H1 (cell line): ENCODE results near the gene RAD50. TPM values are rescaled to one million over a fixed set of nuclear protein-coding genes. Genes with fewer than 3 reads are reported as not detected.

Experiments used
- CTCF ChIA-PET: fragments of 300-600 bp; sonication (Branson Sonifier 250); formaldehyde crosslinking; loops from one replicate; lab custom pipeline; 2021; ENCODE audit not compliant: partially characterized antibody; lab: Charles Lee
- POLR2A ChIA-PET: fragments of 300-600 bp; sonication (Branson Sonifier 250); formaldehyde crosslinking; loops from one replicate; lab custom pipeline; 2021; ENCODE audit warnings: inconsistent platforms; ENCODE audit not compliant: partially characterized antibody; lab: Charles Lee
- DNase-seq, 2 experiments: peaks; one replicate each; pipeline versions ENCODE4 v3.0.0 to v3.0.0-alpha.2; 2010 to 2022; ENCODE audit warnings: low spot score in 2 of 2, low read depth in 1 of 2, mixed read lengths in 1 of 2
- FAIRE-seq: peaks from 2 replicates; lab custom pipeline; 2011; peaks lifted over from hg19 to GRCh38; lab: Jason Lieb, UNC
- H2AFZ ChIP-seq: 2 replicates; pipeline ENCODE4 v1.8.1; 2012; ENCODE audit warnings: low read length, inconsistent platforms
- H2AK5ac ChIP-seq: 2 replicates; pipeline ENCODE4 v1.6.1; 2013; ENCODE audit warnings: low read depth, low read length
- H2BK120ac ChIP-seq: replicated peaks from 2 replicates; pipeline ENCODE3; 2013; ENCODE audit warnings: low read depth, low read length, inconsistent platforms
- H2BK12ac ChIP-seq: 2 replicates; pipeline ENCODE4 v1.6.1; 2013; ENCODE audit warnings: low read depth, low read length
- H2BK15ac ChIP-seq: 2 replicates; pipeline ENCODE4 v1.6.1; 2013; ENCODE audit warnings: low read length
- H2BK20ac ChIP-seq: 2 replicates; pipeline ENCODE4 v1.6.1; 2013; ENCODE audit warnings: low read length
- H2BK5ac ChIP-seq: 2 replicates; pipeline ENCODE4 v1.6.1; 2013; ENCODE audit warnings: low read depth, low read length
- H3K14ac ChIP-seq: 2 replicates; pipeline ENCODE4 v1.6.1; 2013; ENCODE audit warnings: inconsistent platforms; ENCODE audit not compliant: insufficient read length
- H3K18ac ChIP-seq: 2 replicates; pipeline ENCODE4 v1.6.1; 2013; ENCODE audit warnings: low read length; ENCODE audit errors: extremely low read depth
- H3K23ac ChIP-seq: 2 replicates; pipeline ENCODE4 v1.6.1; 2013; ENCODE audit warnings: inconsistent platforms; ENCODE audit not compliant: insufficient read length
- H3K23me2 ChIP-seq: 2 replicates; pipeline ENCODE4 v1.6.1; 2013; ENCODE audit warnings: low read depth, low read length
- H3K27ac ChIP-seq: 2 replicates; pipeline ENCODE4 v1.6.1; 2011; ENCODE audit warnings: low read depth, low read length, inconsistent platforms
- H3K27me3 ChIP-seq, 4 experiments: replicated peaks in 1 of 4; 1 replicate in 1 of 4; 2 replicates in 3 of 4; pipeline versions ENCODE4 v1.6.1 to v1.8.1; 2011 to 2013; ENCODE audit warnings: low read length in 3 of 4, mild to moderate bottlenecking in 3 of 4, inconsistent platforms in 2 of 4, mixed read lengths in 2 of 4, moderate library complexity in 1 of 4; ENCODE audit not compliant: control insufficient read depth in 3 of 4, insufficient read depth in 3 of 4; ENCODE audit errors: extremely low read depth in 1 of 4
- H3K36me3 ChIP-seq, 4 experiments: 2 replicates each; pipeline versions ENCODE4 v1.6.1 to v1.8.1; 2011 to 2013; ENCODE audit warnings: mild to moderate bottlenecking in 4 of 4, low read length in 3 of 4, moderate library complexity in 2 of 4, control low read depth in 1 of 4, inconsistent platforms in 1 of 4; ENCODE audit not compliant: insufficient read depth in 4 of 4, control insufficient read depth in 2 of 4
- H3K4ac ChIP-seq: replicated peaks from 2 replicates; pipeline ENCODE3; 2013; ENCODE audit warnings: low read length, low read depth, mixed read lengths, inconsistent platforms; ENCODE audit not compliant: insufficient read length
- H3K4me1 ChIP-seq, 4 experiments: replicated peaks in 1 of 4; 1 replicate in 1 of 4; 2 replicates in 3 of 4; pipeline versions ENCODE4 v1.6.1 to v1.8.1; 2011 to 2013; ENCODE audit warnings: low read length in 3 of 4, inconsistent platforms in 2 of 4, mixed read lengths in 1 of 4; ENCODE audit not compliant: insufficient read depth in 4 of 4, control insufficient read depth in 3 of 4
- H3K4me2 ChIP-seq, 2 experiments: 2 replicates each; pipeline versions ENCODE4 v1.6.1 to v1.8.1; 2011 to 2013; ENCODE audit warnings: low read depth in 2 of 2, low read length in 2 of 2, control low read depth in 1 of 2, inconsistent platforms in 1 of 2, mild to moderate bottlenecking in 1 of 2; ENCODE audit not compliant: insufficient read depth in 1 of 2
- H3K4me3 ChIP-seq, 4 experiments: fragments of 200-600, 300-600 bp in 1 of 4; sonication (generic), shearing (Covaris generic), sonication (Bioruptor Twin) in 1 of 4; 2 replicates each; pipeline versions ENCODE4 v1.5.1 to v1.8.1; 2011 to 2016; ENCODE audit warnings: low read length in 4 of 4, low read depth in 3 of 4, control low read depth in 2 of 4, inconsistent platforms in 2 of 4, mild to moderate bottlenecking in 2 of 4, mixed read lengths in 1 of 4, moderate library complexity in 1 of 4; ENCODE audit not compliant: insufficient read depth in 2 of 4; ENCODE audit errors: extremely low read depth in 1 of 4
- H3K56ac ChIP-seq: replicated peaks from 2 replicates; pipeline ENCODE3; 2013; ENCODE audit warnings: low read depth, mild to moderate bottlenecking, mixed read lengths, low read length, inconsistent platforms; ENCODE audit not compliant: insufficient read length
- H3K79me1 ChIP-seq: 2 replicates; pipeline ENCODE4 v1.6.1; 2013; ENCODE audit warnings: low read depth, low read length, control low read depth
- H3K79me2 ChIP-seq, 2 experiments: 2 replicates each; pipeline versions ENCODE4 v1.6.1 to v1.8.1; 2012 to 2013; ENCODE audit warnings: low read length in 2 of 2, mild to moderate bottlenecking in 2 of 2, inconsistent platforms in 1 of 2; ENCODE audit not compliant: insufficient read depth in 2 of 2, control insufficient read depth in 1 of 2
- H3K9ac ChIP-seq, 4 experiments: replicated peaks in 1 of 4; 1 replicate in 1 of 4; 2 replicates in 3 of 4; pipeline versions ENCODE4 v1.6.1 to v1.8.1; 2011 to 2013; ENCODE audit warnings: low read depth in 3 of 4, low read length in 3 of 4, control low read depth in 2 of 4, mild to moderate bottlenecking in 2 of 4, moderate library complexity in 2 of 4, inconsistent platforms in 1 of 4; ENCODE audit errors: extremely low read depth in 1 of 4
- H3K9me3 ChIP-seq, 2 experiments: 2 replicates each; pipeline versions ENCODE4 v1.6.1 to v1.8.1; 2012 to 2013; ENCODE audit warnings: mild to moderate bottlenecking in 2 of 2, moderate library complexity in 2 of 2, control low read depth in 1 of 2, inconsistent platforms in 1 of 2, low read depth in 1 of 2, low read length in 1 of 2, mixed read lengths in 1 of 2; ENCODE audit not compliant: insufficient read depth in 2 of 2
- H4K20me1 ChIP-seq, 2 experiments: replicated peaks in 1 of 2; 2 replicates each; pipeline versions ENCODE3 to v1.8.1; 2011 to 2013; ENCODE audit warnings: inconsistent platforms in 2 of 2, low read length in 2 of 2, mild to moderate bottlenecking in 1 of 2; ENCODE audit not compliant: insufficient read depth in 2 of 2, control insufficient read depth in 1 of 2
- H4K5ac ChIP-seq: 2 replicates; pipeline ENCODE4 v1.6.1; 2013; ENCODE audit warnings: low read length, low read depth, mixed read lengths, inconsistent platforms; ENCODE audit not compliant: insufficient read length
- H4K8ac ChIP-seq: 2 replicates; pipeline ENCODE4 v1.8.0; 2013; ENCODE audit warnings: mild to moderate bottlenecking, moderate library complexity, low read length, inconsistent platforms; ENCODE audit not compliant: insufficient read depth; ENCODE audit errors: extremely low read depth
- H4K91ac ChIP-seq: replicated peaks from 2 replicates; pipeline ENCODE3; 2013; ENCODE audit warnings: low read length, mixed read lengths, inconsistent platforms; ENCODE audit not compliant: insufficient read length
- HDAC2 ChIP-seq, 2 experiments: fragments of 300-600 bp in 1 of 2; sonication (generic) in 1 of 2; IDR thresholded peaks; 2 replicates each; pipeline ENCODE4 v1.6.1; 2011 to 2012; ENCODE audit warnings: low read depth in 2 of 2, low read length in 2 of 2, mild to moderate bottlenecking in 2 of 2, moderate library complexity in 2 of 2, borderline replicate concordance in 1 of 2, inconsistent platforms in 1 of 2
- KDM5A ChIP-seq: fragments of 200-600 bp; IDR thresholded peaks from 2 replicates; pipeline ENCODE4 v1.7.1; 2012; ENCODE audit warnings: mild to moderate bottlenecking, low read length, inconsistent platforms, mixed read lengths
- RBBP5 ChIP-seq: IDR thresholded peaks from 2 replicates; pipeline ENCODE4 v1.7.1; 2012; ENCODE audit warnings: low read depth, mild to moderate bottlenecking, inconsistent platforms, low read length, moderate library complexity, borderline replicate concordance
- SP2 ChIP-seq: IDR thresholded peaks from 2 replicates; pipeline ENCODE4 v1.6.1; 2012; ENCODE audit warnings: mild to moderate bottlenecking, low read length, inconsistent platforms
- TCF12 ChIP-seq: IDR thresholded peaks from 2 replicates; pipeline ENCODE4 v1.6.1; 2011; ENCODE audit warnings: low read depth, mild to moderate bottlenecking, low read length
- WGBS, 2 experiments: shearing (Covaris generic) in 1 of 2; methylation state at CpG; one replicate each; pipeline versions ENCODE4 v1.1.6 to v1.1.7; 2013 to 2015; ENCODE audit warnings: low lambda C conversion rate in 2 of 2, mixed read lengths in 2 of 2, inconsistent platforms in 1 of 2, low coverage in 1 of 2, missing lambda C conversion rate in 1 of 2; ENCODE audit not compliant: insufficient replicate concordance in 2 of 2, insufficient coverage in 1 of 2, insufficient read length in 1 of 2; ENCODE audit errors: extremely low coverage in 1 of 2, missing lambda C conversion rate in 1 of 2; 5-methylcytosine and 5-hydroxymethylcytosine counted together
- polyA plus RNA-seq, 7 experiments: library from polyadenylated mRNA; depleted of rRNA in 3 of 7; stranded (reverse) in 5 of 7; unstranded in 2 of 7; fragments of >200 nt in 5 of 7; fragments of 200-250 nt in 2 of 7; gene quantifications; 1 replicate in 5 of 7; 2 replicates in 1 of 7; 4 replicates in 1 of 7; pipeline versions ENCODE4 v1.2.1 to v1.2.3, GENCODE V29; 2011 to 2013; ENCODE audit warnings: missing spikeins in 2 of 7, mixed read lengths in 2 of 7
- total RNA-seq: library from RNA; stranded (reverse); fragmentation: NEBNext Ultra II Directional; extraction: Animal tissue kit (Norgen Biotek cat#: 25700); gene quantifications from 2 replicates; pipeline ENCODE4 v1.2.1, GENCODE V29; 2021

The RAD50 gene
- total and polyA plus RNA-seq, 2 of the 8 experiments (the other 6 are each of a cell fraction or from before 2014, with no cell fraction given), result 10.1 to 39.4 TPM

- CTCF ChIA-PET, result no interaction called here
- TF ChIP-seq TCF12 (no peak), SP2 (no peak), HDAC2 (IDR thresholded peaks at IDR 0.05; ENCODE audit: borderline replicate concordance in 1 of 2, low read depth in 2 of 2, low read length in 2 of 2) (no peak), RBBP5 (no peak), KDM5A (no peak)
Observed at GRCh38 chr5:132607095-132607494, 50.3 kb downstream of the RAD50 start.

More at GRCh38 chr5:132607095-132607494, 50.3 kb downstream of the RAD50 start:
- Histone ChIP-seq H3K23ac (no peak overlapping the region), H2BK5ac (no peak overlapping the region), H4K5ac (no peak overlapping the region), H4K20me1 (no peaks in the 10 kb centered on the region), H3K9ac (no peak overlapping the region), H3K56ac (no peak overlapping the region), H3K79me1 (no peaks in the 10 kb centered on the region), H3K4me1 (no peaks in the 10 kb centered on the region), H4K91ac (no peak overlapping the region), H2BK120ac (no peak overlapping the region), H4K8ac (no peak overlapping the region), H2AK5ac (no peak overlapping the region), H3K14ac (no peak overlapping the region), H3K4me3 (no peak overlapping the region), H3K4me2 (no peak overlapping the region), H2BK20ac (no peak overlapping the region), H3K27ac (no peak overlapping the region), H3K9me3 (peaks cover 0 to 3% of the 10 kb centered on the region in 2 experiments; a peak in 1 of 4 replicates), H3K27me3 (no peaks in the 10 kb centered on the region), H3K18ac (no peak overlapping the region), H3K4ac (no peak overlapping the region), H3K79me2 (no peaks in the 10 kb centered on the region), H3K36me3 (peaks cover 2 to 57% (median 24%) of the 10 kb centered on the region in 4 experiments; a peak in 7 of 8 replicates), H2AFZ (no peak overlapping the region), H2BK12ac (no peak overlapping the region), H2BK15ac (no peak overlapping the region), H3K23me2 (no peaks in the 10 kb centered on the region)
- DNase-seq (no peak), FAIRE-seq (no peak)
- POLR2A ChIA-PET, result no interaction called here
- WGBS, 2 experiments, result 92% methylated on average over 3 of the region's 3 CpGs; no CpG with 5 or more reads in 1 of the 2 experiments
